HG03135 (cell line): ENCODE results near the gene NOL4L.

Source experiments
- ATAC-seq: cut with Tn5 transposase; IDR thresholded peaks from one replicate; pipeline ENCODE4 v1.9.1; 2021; ENCODE audit warnings: mild to moderate bottlenecking, moderate library complexity; ENCODE audit not compliant: unreplicated experiment

NOL4L gene

GRCh38 chr20:32585011-32585585 lies at the start of gene NOL4L:
TSS of gene NOL4L (minus strand) at chr20:32585333. CDS start at chr20:32584890, 443 bp downstream.
- ATAC-seq, result no peak

GRCh38 chr20:32634041-32634805 lies 49.1 kb upstream of the NOL4L start:
- ATAC-seq, result no peak

- ATAC-seq, result no peak
These were observed 47.6 kb upstream of the NOL4L start for GRCh38 chr20:32632461-32633354.

- ATAC-seq, result no peak
These were observed 46.9 kb upstream of the NOL4L start for GRCh38 chr20:32631933-32632460.

- ATAC-seq, result no peak
These were observed 44.7 kb upstream of the NOL4L start for GRCh38 chr20:32629813-32630212.

GRCh38 chr20:32628960-32629530 lies 43.9 kb upstream of the NOL4L start:
- no peak for ATAC-seq

- ATAC-seq, result peak; percentile 39
These were observed 41.9 kb upstream of the NOL4L start for GRCh38 chr20:32626859-32627636.

GRCh38 chr20:32626407-32626806 lies 41.3 kb upstream of the NOL4L start:
- no peak for ATAC-seq

GRCh38 chr20:32625996-32626395 lies 40.9 kb upstream of the NOL4L start:
- no peak for ATAC-seq

- ATAC-seq, result no peak
These were observed 39.7 kb upstream of the NOL4L start for GRCh38 chr20:32624687-32625345.

GRCh38 chr20:32623667-32624157 lies 38.6 kb upstream of the NOL4L start:
- ATAC-seq, result no peak

- ATAC-seq, result no peak
These were observed 37.7 kb upstream of the NOL4L start for GRCh38 chr20:32622585-32623468.

- no peak for ATAC-seq
These were observed 36.9 kb upstream of the NOL4L start for GRCh38 chr20:32621891-32622584.

GRCh38 chr20:32621071-32621890 lies 36.1 kb upstream of the NOL4L start:
- no peak for ATAC-seq

- ATAC-seq, result no peak
These were observed 34.5 kb upstream of the NOL4L start for GRCh38 chr20:32619586-32619985.

- ATAC-seq, result no peak
These were observed 29.6 kb upstream of the NOL4L start for GRCh38 chr20:32614772-32615171.

GRCh38 chr20:32614303-32614702 lies 29.2 kb upstream of the NOL4L start:
- no peak for ATAC-seq
